Measurements from ENCODE around the gene SCUBE3. TPM values are rescaled to one million over a fixed set of nuclear protein-coding genes. Genes with fewer than 3 reads are reported as not detected.

The SCUBE3 gene
- total and polyA plus RNA-seq, 2 of the 8 experiments (the other 6 are each of a cell fraction or from before 2014, with no cell fraction given), result 0.80 to 1.0 TPM

DNA sequence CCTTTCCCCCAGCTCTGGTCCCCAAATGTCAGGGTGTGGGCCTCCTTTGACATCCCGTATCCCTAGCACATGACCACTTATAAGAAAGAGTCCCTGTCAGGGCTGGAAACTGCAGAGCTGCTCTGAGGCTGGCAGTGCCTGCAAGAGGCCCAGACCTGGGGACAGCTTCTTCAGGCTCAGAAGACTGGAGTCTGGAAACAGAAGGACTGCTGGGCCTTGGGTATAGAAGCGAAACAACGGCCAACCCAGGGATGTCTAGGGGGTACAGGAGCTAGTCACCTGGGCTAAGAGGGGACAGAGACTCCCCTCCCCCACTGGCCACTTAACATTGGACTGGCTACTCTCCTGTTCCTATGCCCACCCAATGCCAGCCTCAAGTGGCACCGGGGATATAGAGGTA, 4.7 kb downstream of the SCUBE3 start (continued):
- TF ChIP-seq, protein P1, sequence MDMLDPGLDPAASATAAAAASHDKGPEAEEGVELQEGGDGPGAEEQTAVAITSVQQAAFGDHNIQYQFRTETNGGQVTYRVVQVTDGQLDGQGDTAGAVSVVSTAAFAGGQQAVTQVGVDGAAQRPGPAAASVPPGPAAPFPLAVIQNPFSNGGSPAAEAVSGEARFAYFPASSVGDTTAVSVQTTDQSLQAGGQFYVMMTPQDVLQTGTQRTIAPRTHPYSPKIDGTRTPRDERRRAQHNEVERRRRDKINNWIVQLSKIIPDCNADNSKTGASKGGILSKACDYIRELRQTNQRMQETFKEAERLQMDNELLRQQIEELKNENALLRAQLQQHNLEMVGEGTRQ (IDR thresholded peaks at IDR 0.05; ENCODE audit: low read length), result no peak
- no peak for TF ChIP-seq SAP30 (IDR thresholded peaks at IDR 0.05; ENCODE audit: insufficient read depth, insufficient replicate concordance, low read length)
- no peak for TF ChIP-seq NRF1 (IDR thresholded peaks at IDR 0.05; ENCODE audit: low read depth, low read length)

Measured in H1 (cell line).